K562 (cell line): ENCODE results near the gene INPP4B. TPM values are rescaled to one million over a fixed set of nuclear protein-coding genes. Genes with fewer than 3 reads are reported as not detected.

Experiments
- ATAC-seq: fragments of 200-7000 bp; cut with Tn5 transposase; 3 replicates; pipeline ENCODE4 v1.9.1; 2020; ENCODE audit warnings: moderate library complexity
- BruUV-seq: library from RNA; stranded (reverse); fragments of 400-500 nt; replicated peaks from 2 replicates; lab custom pipeline; 2021; lab: Mats Ljungman, UMichigan
- CTCF ChIA-PET: fragments of 300-600 bp; formaldehyde crosslinking; extraction: SDS; loops from one replicate; lab custom pipeline; 2021; ENCODE audit warnings: low intra/inter-chr PET ratio; lab: Yijun Ruan, JAX
- POLR2A ChIA-PET: fragments of 300-600, 350-650 bp; sonication (Branson Sonifier 250); formaldehyde crosslinking; extraction: SDS; loops from one replicate; lab custom pipeline; 2021; ENCODE audit warnings: antibody characterized with exemption, inconsistent platforms; lab: Yijun Ruan, JAX
- DNase-seq, 4 experiments: peaks; one replicate each; pipeline versions ENCODE4 v3.0.0 to v3.0.0-alpha.2; 2011 to 2018; ENCODE audit warnings: low spot score in 3 of 4, mixed read lengths in 3 of 4; ENCODE audit errors: extremely low read depth in 1 of 4
- FAIRE-seq: peaks from 2 replicates; lab custom pipeline; 2011; peaks lifted over from hg19 to GRCh38; lab: Jason Lieb, UNC
- H2AFZ ChIP-seq: 2 replicates; pipeline ENCODE4 v1.6.0; 2011; ENCODE audit warnings: low read depth, low read length, control low read depth, inconsistent platforms
- H3K27ac ChIP-seq: fragments of 200-600 bp; 3 replicates; pipeline ENCODE4 v1.8.0; 2011; ENCODE audit warnings: low read depth, mild to moderate bottlenecking, control low read depth, inconsistent platforms, low read length, moderate library complexity, mixed read lengths; ENCODE audit errors: extremely low read depth
- H3K27me3 ChIP-seq, 2 experiments: fragments of 300-600 bp in 1 of 2; 2 replicates in 1 of 2; 3 replicates in 1 of 2; pipeline versions ENCODE4 v1.6.0 to v1.8.0; 2011; ENCODE audit warnings: inconsistent platforms in 2 of 2, low read length in 2 of 2, mild to moderate bottlenecking in 1 of 2, mixed read lengths in 1 of 2, moderate library complexity in 1 of 2; ENCODE audit not compliant: control insufficient read depth in 2 of 2, insufficient read depth in 2 of 2
- H3K36me3 ChIP-seq: fragments of 300-600 bp; 3 replicates; pipeline ENCODE4 v1.8.0; 2011; ENCODE audit warnings: mild to moderate bottlenecking, low read length, inconsistent platforms; ENCODE audit not compliant: control insufficient read depth, insufficient read depth
- H3K4me1 ChIP-seq, 2 experiments: fragments of 200-600 bp in 1 of 2; replicated peaks in 1 of 2; 2 replicates in 1 of 2; 3 replicates in 1 of 2; pipeline versions ENCODE4 v1.5.1 to v1.8.0; 2011; ENCODE audit warnings: inconsistent platforms in 2 of 2, low read length in 2 of 2, mild to moderate bottlenecking in 1 of 2, mixed read lengths in 1 of 2, moderate library complexity in 1 of 2; ENCODE audit not compliant: control insufficient read depth in 2 of 2, insufficient read depth in 2 of 2
- H3K4me2 ChIP-seq: 2 replicates; pipeline ENCODE4 v1.6.1; 2011; ENCODE audit warnings: low read length, control low read depth, inconsistent platforms, mixed read lengths; ENCODE audit not compliant: insufficient read depth
- H3K4me3 ChIP-seq: fragments of 200-600 bp; sonication (generic), shearing (Covaris generic); 2 replicates; pipeline ENCODE4 v1.5.1; 2016; ENCODE audit warnings: control low read depth, inconsistent platforms
- H3K79me2 ChIP-seq: fragments of 200-600 bp; 3 replicates; pipeline ENCODE4 v1.8.0; 2011; ENCODE audit warnings: low read length, inconsistent platforms; ENCODE audit not compliant: control insufficient read depth, insufficient read depth
- H3K9ac ChIP-seq, 2 experiments: 2 replicates each; pipeline versions ENCODE4 v1.6.0 to v1.6.1; 2011; ENCODE audit warnings: low read depth in 2 of 2, low read length in 2 of 2, control low read depth in 1 of 2, inconsistent platforms in 1 of 2, mild to moderate bottlenecking in 1 of 2, mixed read lengths in 1 of 2; ENCODE audit not compliant: insufficient read depth in 1 of 2
- H3K9me1 ChIP-seq: one replicate; pipeline ENCODE4 v1.6.0; 2011; ENCODE audit warnings: inconsistent platforms, mild to moderate bottlenecking, low read length, moderate library complexity; ENCODE audit not compliant: control insufficient read depth, insufficient read depth
- H3K9me3 ChIP-seq: replicated peaks from 2 replicates; pipeline ENCODE4 v1.5.1; 2011; ENCODE audit warnings: low read depth, low read length, inconsistent platforms; ENCODE audit not compliant: control insufficient read depth, insufficient read depth
- H4K20me1 ChIP-seq: replicated peaks from 2 replicates; pipeline ENCODE4 v1.6.1; 2011; ENCODE audit warnings: low read length, inconsistent platforms, mixed read lengths; ENCODE audit not compliant: control insufficient read depth, insufficient read depth
- CBX5 ChIP-seq: IDR thresholded peaks from 2 replicates; pipeline ENCODE4 v1.6.1; 2014; ENCODE audit warnings: low read depth, borderline replicate concordance
- MBD2 ChIP-seq: sonication (generic); IDR thresholded peaks from 2 replicates; pipeline ENCODE4 v1.6.1; 2016; ENCODE audit warnings: low read depth, borderline replicate concordance
- MTA3 ChIP-seq: fragments of 450-650 bp; formaldehyde crosslinking; IDR thresholded peaks from 2 replicates; pipeline ENCODE4 v1.6.1; 2017; ENCODE audit warnings: mild to moderate bottlenecking, borderline replicate concordance
- NKRF ChIP-seq: fragments of 450-650 bp; IDR thresholded peaks from 2 replicates; pipeline ENCODE4 v1.6.1; 2016; ENCODE audit warnings: borderline replicate concordance
- PTTG1 ChIP-seq: fragments of 450-650 bp; IDR thresholded peaks from 2 replicates; pipeline ENCODE4 v1.6.1; 2016; ENCODE audit warnings: low read depth, mild to moderate bottlenecking, missing genetic modification characterization, missing compliant biosample characterization
- RBM39 ChIP-seq: fragments of 200-400 bp; formaldehyde crosslinking; optimal IDR thresholded peaks from 2 replicates; pipeline ENCODE3; 2018; ENCODE audit warnings: low read depth, low read length
- ZBTB26 ChIP-seq: fragments of 450-650 bp; formaldehyde crosslinking; IDR thresholded peaks from 2 replicates; pipeline ENCODE4 v1.4.0; 2022; ENCODE audit warnings: missing genetic modification characterization
- ZNF436 ChIP-seq: fragments of 250-450, 450-650 bp; sonication (Bioruptor Pico); formaldehyde crosslinking; IDR thresholded peaks from 2 replicates; pipeline ENCODE4 v1.7.0; 2020; ENCODE audit warnings: mild to moderate bottlenecking
- WGBS: fragments of 100-300 bp; shearing (Covaris generic); methylation state at CpG from one replicate; pipeline ENCODE4 v1.1.6; 2016; ENCODE audit warnings: low coverage, mixed read lengths; ENCODE audit not compliant: insufficient coverage; ENCODE audit errors: missing lambda C conversion rate; 5-methylcytosine and 5-hydroxymethylcytosine counted together
- in situ Hi-C: fragments of 300-500 bp; cut with MboI; formaldehyde crosslinking; loops from 4 replicates; pipeline ENCODE4 v1.15.0; 2018; ENCODE audit warnings: inconsistent platforms, mixed read lengths
- intact Hi-C: fragments of 100-400 bp; cut with micrococcal nuclease; formaldehyde crosslinking; loops from 2 replicates; pipeline ENCODE4 v1.14.2; 2022
- polyA plus RNA-seq, 8 experiments: library from polyadenylated mRNA; depleted of rRNA in 4 of 8; stranded (reverse) in 5 of 8; unstranded in 3 of 8; fragments of >200 nt; fragmentation: Nextera tagmentation in 2 of 8; fragmentation: Illumina TruSeq in 1 of 8; extraction: Ambion mirVana in 2 of 8; extraction: Trizol in 1 of 8; gene quantifications; 2 replicates each; pipeline versions ENCODE4 v1.2.1 to v1.2.3, GENCODE V29; 2011 to 2014; ENCODE audit warnings: inconsistent platforms in 1 of 8, missing spikeins in 1 of 8
- total RNA-seq, 7 experiments: library from RNA; depleted of rRNA in 6 of 7; stranded (reverse); fragments of >200 nt in 6 of 7; fragmentation: Illumina TruSeq in 2 of 7; extraction: Trizol in 2 of 7; gene quantifications; 2 replicates each; pipeline versions ENCODE4 v1.2.1 to v1.2.3, GENCODE V29; 2011 to 2021; ENCODE audit warnings: low replicate concordance in 1 of 7
- TF ChIP-seq, protein P1 (sequence below): fragments of 450-650 bp; IDR thresholded peaks from 2 replicates; pipeline ENCODE4 v1.6.1; 2016; ENCODE audit warnings: mild to moderate bottlenecking, moderate library complexity

Gene INPP4B
- total and polyA plus RNA-seq, 9 of the 15 experiments (the other 6 are each of a cell fraction or from before 2014, with no cell fraction given): 0.04 to 0.11 TPM; not detected in 7

GRCh38 chr4:142348613-142349021, 497.5 kb downstream of the INPP4B start:
- in situ Hi-C loops: no loop called here
- DNase-seq (no peak), ATAC-seq (no peak), FAIRE-seq (no peak)
- no peaks in the 10 kb centered on the region for H3K9me3 ChIP-seq
- no peak overlapping the region for H2AFZ ChIP-seq
- no peaks in the 10 kb centered on the region for H3K4me1 ChIP-seq
- POLR2A ChIA-PET: no interaction called here
- intact Hi-C loops: no loop called here
- WGBS: 0% methylated on average over 1 of the region's 1 CpG
- H3K9ac ChIP-seq: no peak overlapping the region
- no TSS peak for BruUV-seq
- no peak overlapping the region for H3K4me3 ChIP-seq
- no peaks in the 10 kb centered on the region for H3K9me1 ChIP-seq
- no peak overlapping the region for H3K4me2 ChIP-seq
- no peak overlapping the region for H3K27ac ChIP-seq
- no peaks in the 10 kb centered on the region for H3K36me3 ChIP-seq
- CTCF ChIA-PET: no interaction called here
- H4K20me1 ChIP-seq: no peaks in the 10 kb centered on the region
- no peaks in the 10 kb centered on the region for H3K79me2 ChIP-seq
- no peaks in the 10 kb centered on the region for H3K27me3 ChIP-seq
- TF ChIP-seq ZBTB26 (CRISPR knock-in tag) (no peak), ZNF436 (CRISPR knock-in tag) (no peak), MBD2 (no peak), MTA3 (no peak), NKRF (no peak), RBM39 (no peak), CBX5 (no peak), PTTG1 (tag) (no peak)
- TF ChIP-seq, protein P1, sequence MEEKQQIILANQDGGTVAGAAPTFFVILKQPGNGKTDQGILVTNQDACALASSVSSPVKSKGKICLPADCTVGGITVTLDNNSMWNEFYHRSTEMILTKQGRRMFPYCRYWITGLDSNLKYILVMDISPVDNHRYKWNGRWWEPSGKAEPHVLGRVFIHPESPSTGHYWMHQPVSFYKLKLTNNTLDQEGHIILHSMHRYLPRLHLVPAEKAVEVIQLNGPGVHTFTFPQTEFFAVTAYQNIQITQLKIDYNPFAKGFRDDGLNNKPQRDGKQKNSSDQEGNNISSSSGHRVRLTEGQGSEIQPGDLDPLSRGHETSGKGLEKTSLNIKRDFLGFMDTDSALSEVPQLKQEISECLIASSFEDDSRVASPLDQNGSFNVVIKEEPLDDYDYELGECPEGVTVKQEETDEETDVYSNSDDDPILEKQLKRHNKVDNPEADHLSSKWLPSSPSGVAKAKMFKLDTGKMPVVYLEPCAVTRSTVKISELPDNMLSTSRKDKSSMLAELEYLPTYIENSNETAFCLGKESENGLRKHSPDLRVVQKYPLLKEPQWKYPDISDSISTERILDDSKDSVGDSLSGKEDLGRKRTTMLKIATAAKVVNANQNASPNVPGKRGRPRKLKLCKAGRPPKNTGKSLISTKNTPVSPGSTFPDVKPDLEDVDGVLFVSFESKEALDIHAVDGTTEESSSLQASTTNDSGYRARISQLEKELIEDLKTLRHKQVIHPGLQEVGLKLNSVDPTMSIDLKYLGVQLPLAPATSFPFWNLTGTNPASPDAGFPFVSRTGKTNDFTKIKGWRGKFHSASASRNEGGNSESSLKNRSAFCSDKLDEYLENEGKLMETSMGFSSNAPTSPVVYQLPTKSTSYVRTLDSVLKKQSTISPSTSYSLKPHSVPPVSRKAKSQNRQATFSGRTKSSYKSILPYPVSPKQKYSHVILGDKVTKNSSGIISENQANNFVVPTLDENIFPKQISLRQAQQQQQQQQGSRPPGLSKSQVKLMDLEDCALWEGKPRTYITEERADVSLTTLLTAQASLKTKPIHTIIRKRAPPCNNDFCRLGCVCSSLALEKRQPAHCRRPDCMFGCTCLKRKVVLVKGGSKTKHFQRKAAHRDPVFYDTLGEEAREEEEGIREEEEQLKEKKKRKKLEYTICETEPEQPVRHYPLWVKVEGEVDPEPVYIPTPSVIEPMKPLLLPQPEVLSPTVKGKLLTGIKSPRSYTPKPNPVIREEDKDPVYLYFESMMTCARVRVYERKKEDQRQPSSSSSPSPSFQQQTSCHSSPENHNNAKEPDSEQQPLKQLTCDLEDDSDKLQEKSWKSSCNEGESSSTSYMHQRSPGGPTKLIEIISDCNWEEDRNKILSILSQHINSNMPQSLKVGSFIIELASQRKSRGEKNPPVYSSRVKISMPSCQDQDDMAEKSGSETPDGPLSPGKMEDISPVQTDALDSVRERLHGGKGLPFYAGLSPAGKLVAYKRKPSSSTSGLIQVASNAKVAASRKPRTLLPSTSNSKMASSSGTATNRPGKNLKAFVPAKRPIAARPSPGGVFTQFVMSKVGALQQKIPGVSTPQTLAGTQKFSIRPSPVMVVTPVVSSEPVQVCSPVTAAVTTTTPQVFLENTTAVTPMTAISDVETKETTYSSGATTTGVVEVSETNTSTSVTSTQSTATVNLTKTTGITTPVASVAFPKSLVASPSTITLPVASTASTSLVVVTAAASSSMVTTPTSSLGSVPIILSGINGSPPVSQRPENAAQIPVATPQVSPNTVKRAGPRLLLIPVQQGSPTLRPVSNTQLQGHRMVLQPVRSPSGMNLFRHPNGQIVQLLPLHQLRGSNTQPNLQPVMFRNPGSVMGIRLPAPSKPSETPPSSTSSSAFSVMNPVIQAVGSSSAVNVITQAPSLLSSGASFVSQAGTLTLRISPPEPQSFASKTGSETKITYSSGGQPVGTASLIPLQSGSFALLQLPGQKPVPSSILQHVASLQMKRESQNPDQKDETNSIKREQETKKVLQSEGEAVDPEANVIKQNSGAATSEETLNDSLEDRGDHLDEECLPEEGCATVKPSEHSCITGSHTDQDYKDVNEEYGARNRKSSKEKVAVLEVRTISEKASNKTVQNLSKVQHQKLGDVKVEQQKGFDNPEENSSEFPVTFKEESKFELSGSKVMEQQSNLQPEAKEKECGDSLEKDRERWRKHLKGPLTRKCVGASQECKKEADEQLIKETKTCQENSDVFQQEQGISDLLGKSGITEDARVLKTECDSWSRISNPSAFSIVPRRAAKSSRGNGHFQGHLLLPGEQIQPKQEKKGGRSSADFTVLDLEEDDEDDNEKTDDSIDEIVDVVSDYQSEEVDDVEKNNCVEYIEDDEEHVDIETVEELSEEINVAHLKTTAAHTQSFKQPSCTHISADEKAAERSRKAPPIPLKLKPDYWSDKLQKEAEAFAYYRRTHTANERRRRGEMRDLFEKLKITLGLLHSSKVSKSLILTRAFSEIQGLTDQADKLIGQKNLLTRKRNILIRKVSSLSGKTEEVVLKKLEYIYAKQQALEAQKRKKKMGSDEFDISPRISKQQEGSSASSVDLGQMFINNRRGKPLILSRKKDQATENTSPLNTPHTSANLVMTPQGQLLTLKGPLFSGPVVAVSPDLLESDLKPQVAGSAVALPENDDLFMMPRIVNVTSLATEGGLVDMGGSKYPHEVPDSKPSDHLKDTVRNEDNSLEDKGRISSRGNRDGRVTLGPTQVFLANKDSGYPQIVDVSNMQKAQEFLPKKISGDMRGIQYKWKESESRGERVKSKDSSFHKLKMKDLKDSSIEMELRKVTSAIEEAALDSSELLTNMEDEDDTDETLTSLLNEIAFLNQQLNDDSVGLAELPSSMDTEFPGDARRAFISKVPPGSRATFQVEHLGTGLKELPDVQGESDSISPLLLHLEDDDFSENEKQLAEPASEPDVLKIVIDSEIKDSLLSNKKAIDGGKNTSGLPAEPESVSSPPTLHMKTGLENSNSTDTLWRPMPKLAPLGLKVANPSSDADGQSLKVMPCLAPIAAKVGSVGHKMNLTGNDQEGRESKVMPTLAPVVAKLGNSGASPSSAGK: no peak
